ENCODE results near the gene NEMP2.

GRCh38 chr2:190576573-190576972 is 42.1 kb upstream of the NEMP2 start:
- TF ChIP-seq CTCF (IDR thresholded peaks at IDR 0.05) (no peak), SIN3A (IDR thresholded peaks at IDR 0.05; ENCODE audit: borderline replicate concordance, insufficient read depth, low read depth, low read length) (no peak)

All from Panc1 (cell line).